Stimulated activated naive CD8-positive, alpha-beta T cell treated with anti-CD3 and anti-CD28 coated beads, Interleukin-15, Interleukin-2, amounts not matched to agents 100 ng/mL and 50 ng/mL, for 24 hours (primary cell): ENCODE data around the gene SLC12A8.
"Not testable (repeated sequence)": the region's sequence is repeated elsewhere in the genome, so short reads cannot be mapped to it uniquely, and the experiment has no call there.

Source experiments
- H3K27ac Mint-ChIP-seq: one replicate; pipeline ENCODE4 v1.8.0; 2021; ENCODE audit warnings: mild to moderate bottlenecking, mixed read lengths
- H3K27me3 Mint-ChIP-seq: one replicate; pipeline ENCODE4 v1.8.0; 2021; ENCODE audit warnings: mixed read lengths
- H3K36me3 Mint-ChIP-seq: one replicate; pipeline ENCODE4 v1.8.0; 2021; ENCODE audit warnings: low read depth, mixed read lengths
- H3K4me1 Mint-ChIP-seq: one replicate; pipeline ENCODE4 v1.8.0; 2021; ENCODE audit warnings: low read depth, mixed read lengths
- H3K4me3 Mint-ChIP-seq: one replicate; pipeline ENCODE4 v1.8.0; 2021; ENCODE audit warnings: mild to moderate bottlenecking, mixed read lengths
- H3K9me3 Mint-ChIP-seq: one replicate; pipeline ENCODE4 v1.8.0; 2021; ENCODE audit warnings: mixed read lengths

Gene SLC12A8

GRCh38 chr3:125087768-125088391 is 124.7 kb downstream of the SLC12A8 start:
- H3K27me3 Mint-ChIP-seq, result no peaks in the 10 kb centered on the region
- H3K4me3 Mint-ChIP-seq, result no peak overlapping the region
- H3K4me1 Mint-ChIP-seq, result no peaks in the 10 kb centered on the region
- H3K9me3 Mint-ChIP-seq, result peaks cover 4% of the 10 kb centered on the region
- H3K27ac Mint-ChIP-seq, result no peak overlapping the region
- H3K36me3 Mint-ChIP-seq, result no peaks in the 10 kb centered on the region

GRCh38 chr3:125085166-125085565 is 127.4 kb downstream of the SLC12A8 start:
- no peaks in the 10 kb centered on the region for H3K27me3 Mint-ChIP-seq
- no peak overlapping the region for H3K4me3 Mint-ChIP-seq
- H3K36me3 Mint-ChIP-seq, result no peaks in the 10 kb centered on the region
- H3K4me1 Mint-ChIP-seq, result no peaks in the 10 kb centered on the region
- no peaks in the 10 kb centered on the region for H3K9me3 Mint-ChIP-seq
- H3K27ac Mint-ChIP-seq, result no peak overlapping the region

GRCh38 chr3:125083776-125084175 is 128.8 kb downstream of the SLC12A8 start:
- no peaks in the 10 kb centered on the region for H3K4me1 Mint-ChIP-seq
- no peaks in the 10 kb centered on the region for H3K27me3 Mint-ChIP-seq
- H3K36me3 Mint-ChIP-seq, result no peaks in the 10 kb centered on the region
- H3K9me3 Mint-ChIP-seq, result no peaks in the 10 kb centered on the region
- H3K27ac Mint-ChIP-seq, result no peak overlapping the region
- no peak overlapping the region for H3K4me3 Mint-ChIP-seq

- H3K27me3 Mint-ChIP-seq, H3K4me1 Mint-ChIP-seq, H3K27ac Mint-ChIP-seq, H3K36me3 Mint-ChIP-seq, H3K9me3 Mint-ChIP-seq, H3K4me3 Mint-ChIP-seq: not testable (repeated sequence)
Observed at GRCh38 chr3:125082339-125082738, 130.2 kb downstream of the SLC12A8 start.

- Mint-ChIP-seq H3K4me1 (peaks cover 5% of the 10 kb centered on the region), H3K4me3 (no peak overlapping the region), H3K27ac (no peak overlapping the region), H3K27me3 (no peaks in the 10 kb centered on the region), H3K36me3 (no peaks in the 10 kb centered on the region), H3K9me3 (no peaks in the 10 kb centered on the region)
Observed at GRCh38 chr3:125080077-125080476, 132.5 kb downstream of the SLC12A8 start.

GRCh38 chr3:125079675-125080045 is 132.9 kb downstream of the SLC12A8 start:
- H3K36me3 Mint-ChIP-seq, result no peaks in the 10 kb centered on the region

GRCh38 chr3:125078951-125079674 is 133.4 kb downstream of the SLC12A8 start:
- no peaks in the 10 kb centered on the region for H3K9me3 Mint-ChIP-seq
- no peaks in the 10 kb centered on the region for H3K36me3 Mint-ChIP-seq
- H3K27ac Mint-ChIP-seq, result no peak overlapping the region
- H3K4me3 Mint-ChIP-seq, result no peak overlapping the region
- no peaks in the 10 kb centered on the region for H3K27me3 Mint-ChIP-seq
- H3K4me1 Mint-ChIP-seq, result peaks cover 5% of the 10 kb centered on the region

More at GRCh38 chr3:125079675-125080045, 132.9 kb downstream of the SLC12A8 start:
- peaks cover 5% of the 10 kb centered on the region for H3K4me1 Mint-ChIP-seq
- no peaks in the 10 kb centered on the region for H3K27me3 Mint-ChIP-seq
- no peak overlapping the region for H3K4me3 Mint-ChIP-seq
- H3K9me3 Mint-ChIP-seq, result no peaks in the 10 kb centered on the region
- H3K27ac Mint-ChIP-seq, result no peak overlapping the region

- Mint-ChIP-seq H3K27ac (no peak overlapping the region), H3K4me1 (peaks cover 5% of the 10 kb centered on the region)
Observed at GRCh38 chr3:125077864-125078263, 134.7 kb downstream of the SLC12A8 start.

GRCh38 chr3:125076464-125076863 is 136.1 kb downstream of the SLC12A8 start:
- no peaks in the 10 kb centered on the region for H3K9me3 Mint-ChIP-seq
- H3K4me3 Mint-ChIP-seq, result no peak overlapping the region
- peaks cover 5% of the 10 kb centered on the region for H3K4me1 Mint-ChIP-seq
- no peak overlapping the region for H3K27ac Mint-ChIP-seq
- no peaks in the 10 kb centered on the region for H3K36me3 Mint-ChIP-seq
- H3K27me3 Mint-ChIP-seq, result no peaks in the 10 kb centered on the region

More at GRCh38 chr3:125077864-125078263, 134.7 kb downstream of the SLC12A8 start:
- H3K36me3 Mint-ChIP-seq, result no peaks in the 10 kb centered on the region
- no peaks in the 10 kb centered on the region for H3K9me3 Mint-ChIP-seq
- no peak overlapping the region for H3K4me3 Mint-ChIP-seq
- H3K27me3 Mint-ChIP-seq, result no peaks in the 10 kb centered on the region

GRCh38 chr3:125075738-125076137 is 136.8 kb downstream of the SLC12A8 start:
- Mint-ChIP-seq H3K27me3 (no peaks in the 10 kb centered on the region), H3K27ac (no peak overlapping the region), H3K4me1 (peaks cover 5% of the 10 kb centered on the region), H3K4me3 (no peak overlapping the region), H3K9me3 (no peaks in the 10 kb centered on the region), H3K36me3 (no peaks in the 10 kb centered on the region)

GRCh38 chr3:125073390-125073905 is 139.1 kb downstream of the SLC12A8 start:
- no peaks in the 10 kb centered on the region for H3K9me3 Mint-ChIP-seq
- no peak overlapping the region for H3K27ac Mint-ChIP-seq
- H3K4me3 Mint-ChIP-seq, result no peak overlapping the region
- no peaks in the 10 kb centered on the region for H3K27me3 Mint-ChIP-seq
- peaks cover 19% of the 10 kb centered on the region for H3K4me1 Mint-ChIP-seq
- H3K36me3 Mint-ChIP-seq, result no peaks in the 10 kb centered on the region

GRCh38 chr3:125072749-125073389 is 139.7 kb downstream of the SLC12A8 start:
- no peak overlapping the region for H3K4me3 Mint-ChIP-seq
- no peak overlapping the region for H3K27ac Mint-ChIP-seq
- no peaks in the 10 kb centered on the region for H3K9me3 Mint-ChIP-seq
- H3K4me1 Mint-ChIP-seq, result peaks cover 14% of the 10 kb centered on the region
- H3K27me3 Mint-ChIP-seq, result no peaks in the 10 kb centered on the region
- H3K36me3 Mint-ChIP-seq, result no peaks in the 10 kb centered on the region

GRCh38 chr3:125072301-125072700 is 140.2 kb downstream of the SLC12A8 start:
- Mint-ChIP-seq H3K9me3 (no peaks in the 10 kb centered on the region), H3K36me3 (no peaks in the 10 kb centered on the region), H3K4me3 (no peak overlapping the region), H3K4me1 (peaks cover 14% of the 10 kb centered on the region), H3K27me3 (no peaks in the 10 kb centered on the region), H3K27ac (no peak overlapping the region)

- H3K36me3 Mint-ChIP-seq, result no peaks in the 10 kb centered on the region
- H3K9me3 Mint-ChIP-seq, result no peaks in the 10 kb centered on the region
- no peaks in the 10 kb centered on the region for H3K27me3 Mint-ChIP-seq
- peaks cover 14% of the 10 kb centered on the region for H3K4me1 Mint-ChIP-seq
- H3K27ac Mint-ChIP-seq, result no peak overlapping the region
- H3K4me3 Mint-ChIP-seq, result no peak overlapping the region
Observed at GRCh38 chr3:125069968-125070745, 142.4 kb downstream of the SLC12A8 start.

GRCh38 chr3:125069452-125069851 is 143.1 kb downstream of the SLC12A8 start:
- H3K27ac Mint-ChIP-seq, result no peak overlapping the region
- no peaks in the 10 kb centered on the region for H3K36me3 Mint-ChIP-seq
- H3K4me1 Mint-ChIP-seq, result peaks cover 14% of the 10 kb centered on the region
- no peaks in the 10 kb centered on the region for H3K9me3 Mint-ChIP-seq
- no peak overlapping the region for H3K4me3 Mint-ChIP-seq
- peaks cover 5% of the 10 kb centered on the region for H3K27me3 Mint-ChIP-seq
